KOPT-K1 (cell line): ENCODE measurements around the gene GJB5.
"Not testable (repeated sequence)": the region's sequence is repeated elsewhere in the genome, so short reads cannot be mapped to it uniquely, and the experiment has no call there.

Source experiments
- H3K27ac ChIP-seq: fragments of 200-600 bp; sonication (generic); 2 replicates; pipeline ENCODE4 v1.5.1; 2016; ENCODE audit warnings: antibody characterized with exemption, mild to moderate bottlenecking, low read depth, low read length; ENCODE audit not compliant: poor library complexity, severe bottlenecking
- H3K36me3 ChIP-seq: fragments of 200-600 bp; sonication (generic); 2 replicates; pipeline ENCODE4 v1.5.1; 2017; ENCODE audit warnings: antibody characterized with exemption, mild to moderate bottlenecking, low read length, moderate library complexity; ENCODE audit not compliant: insufficient read depth
- H3K9me3 ChIP-seq: fragments of 200-600 bp; sonication (generic); 2 replicates; pipeline ENCODE4 v1.5.1; 2017; ENCODE audit warnings: antibody characterized with exemption, low read length, mild to moderate bottlenecking; ENCODE audit not compliant: insufficient read depth, poor library complexity, severe bottlenecking

GJB5 gene

DNA sequence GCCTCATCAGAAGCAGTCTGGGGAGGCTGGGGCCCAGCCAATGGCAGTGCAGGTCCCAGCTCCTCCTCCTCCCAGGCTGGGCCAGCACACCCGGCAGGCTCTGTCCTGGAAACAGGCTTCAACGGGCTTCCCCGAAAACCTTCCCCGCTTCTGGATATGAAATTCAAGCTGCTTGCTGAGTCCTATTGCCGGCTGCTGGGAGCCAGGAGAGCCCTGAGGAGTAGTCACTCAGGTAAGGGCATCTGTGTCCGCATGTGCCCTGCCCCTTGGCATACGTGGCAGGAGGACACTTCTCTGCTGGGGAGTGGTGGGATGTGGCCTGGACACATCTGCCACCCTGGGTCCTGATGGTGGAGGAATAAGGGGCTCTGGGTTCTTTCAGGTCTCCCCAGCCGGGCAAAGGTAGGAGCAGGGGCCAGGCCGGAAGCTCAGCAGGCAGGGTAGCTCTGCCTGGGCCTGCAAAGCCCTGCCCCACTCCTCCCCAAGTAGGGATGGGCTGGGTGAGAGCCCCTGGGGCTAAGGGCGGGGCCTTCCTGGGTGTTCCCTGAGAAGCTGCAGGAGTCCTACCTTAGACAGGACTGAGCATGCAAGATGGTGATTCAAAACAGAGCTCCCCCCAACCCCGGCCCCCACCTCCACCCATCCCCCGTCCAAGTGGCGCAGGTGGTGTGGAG lies at the start of gene GJB5:
Gene GJB5 (plus strand): TSS at position 84 of the 674 bp plus-strand sequence. CDS start 2,284 bp downstream, outside the sequence.
- Histone ChIP-seq H3K36me3 (no peaks in the 10 kb centered on the region), H3K27ac (no peak within 1 kb of the TSS), H3K9me3 (no peaks in the 10 kb centered on the region)

DNA sequence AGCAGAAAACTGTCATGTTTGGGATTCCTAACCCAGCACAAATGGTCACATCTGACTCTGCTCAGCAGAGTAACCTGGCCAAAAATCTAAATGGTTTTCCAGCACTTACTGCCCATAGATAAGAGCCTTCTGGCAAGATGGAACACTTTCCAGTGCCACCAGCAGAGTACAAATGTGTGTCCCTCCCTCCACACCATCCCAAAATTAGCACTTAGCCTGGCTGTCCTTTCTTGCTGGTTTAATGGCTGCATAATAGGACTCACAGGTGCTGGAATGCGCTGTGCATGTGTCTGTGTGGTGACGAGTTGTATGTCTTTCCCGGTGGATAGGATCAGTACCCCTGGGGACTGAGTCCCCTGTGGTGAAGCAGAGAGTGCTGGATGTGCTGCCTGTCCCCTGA lies 49.8 kb upstream of the GJB5 start:
- no peaks in the 10 kb centered on the region for H3K36me3 ChIP-seq
- no peak overlapping the region for H3K27ac ChIP-seq
- H3K9me3 ChIP-seq: no peaks in the 10 kb centered on the region

DNA sequence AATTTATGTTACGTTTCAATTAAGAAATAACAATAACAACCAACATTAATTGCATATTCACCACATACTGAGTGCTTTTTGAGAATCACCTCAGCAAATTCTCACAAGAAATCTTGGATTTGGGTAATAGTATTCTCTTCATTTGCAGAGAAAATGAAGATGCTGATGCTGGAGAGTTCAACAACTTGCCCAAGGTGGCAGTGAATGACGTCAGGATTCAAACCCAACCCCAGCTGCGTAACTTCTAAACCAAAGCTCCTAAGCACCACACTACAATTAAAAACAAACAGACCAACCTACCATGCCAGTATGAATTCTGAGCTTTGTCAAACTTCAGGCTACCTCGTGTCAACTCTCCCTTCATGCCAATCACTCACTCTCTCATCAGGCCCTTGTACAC lies 46.7 kb upstream of the GJB5 start:
- Histone ChIP-seq H3K9me3 (no peaks in the 10 kb centered on the region), H3K27ac (no peak overlapping the region), H3K36me3 (no peaks in the 10 kb centered on the region)

DNA sequence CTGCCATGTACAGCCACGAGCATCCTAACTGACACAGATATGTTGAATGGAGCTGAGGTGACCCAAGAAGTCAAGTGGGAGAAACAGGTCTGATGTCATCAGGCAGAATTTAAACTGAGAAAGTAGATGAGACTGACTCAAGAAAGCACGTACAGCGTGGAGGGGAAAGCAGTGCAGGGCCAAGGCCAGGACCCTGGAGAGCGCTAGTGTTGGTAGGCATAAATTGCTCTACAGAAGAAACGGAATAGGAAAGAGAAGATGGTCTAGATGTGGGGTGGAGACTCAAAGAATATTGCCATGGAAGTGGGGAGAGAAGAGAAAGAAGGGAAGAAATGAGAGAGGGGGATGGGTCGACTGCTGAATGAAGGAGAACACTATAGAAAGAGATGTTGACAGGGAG lies 45.3 kb upstream of the GJB5 start:
- Histone ChIP-seq H3K36me3 (no peaks in the 10 kb centered on the region), H3K27ac (no peak overlapping the region), H3K9me3 (no peaks in the 10 kb centered on the region)

DNA sequence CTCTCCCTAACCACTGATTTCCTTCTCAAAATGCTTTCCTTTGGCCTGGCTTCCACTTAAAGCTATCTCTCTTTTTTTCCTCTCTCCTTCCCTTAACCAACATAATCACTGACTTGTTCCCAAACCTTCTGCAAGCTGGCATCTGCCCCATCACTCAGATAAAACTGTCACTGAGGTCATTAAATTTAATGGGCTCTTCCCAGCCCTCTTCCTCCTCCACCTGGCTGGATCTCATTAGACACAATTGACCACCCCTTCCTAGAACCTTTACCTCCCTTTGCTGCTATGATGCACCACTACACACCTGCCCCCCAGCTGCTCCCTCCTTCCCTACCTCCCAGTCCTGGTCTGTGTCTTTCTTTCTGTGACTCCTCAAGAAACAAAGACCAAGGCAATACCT lies 44.0 kb upstream of the GJB5 start:
- no peak overlapping the region for H3K27ac ChIP-seq
- H3K36me3 ChIP-seq: no peaks in the 10 kb centered on the region
- no peaks in the 10 kb centered on the region for H3K9me3 ChIP-seq

DNA sequence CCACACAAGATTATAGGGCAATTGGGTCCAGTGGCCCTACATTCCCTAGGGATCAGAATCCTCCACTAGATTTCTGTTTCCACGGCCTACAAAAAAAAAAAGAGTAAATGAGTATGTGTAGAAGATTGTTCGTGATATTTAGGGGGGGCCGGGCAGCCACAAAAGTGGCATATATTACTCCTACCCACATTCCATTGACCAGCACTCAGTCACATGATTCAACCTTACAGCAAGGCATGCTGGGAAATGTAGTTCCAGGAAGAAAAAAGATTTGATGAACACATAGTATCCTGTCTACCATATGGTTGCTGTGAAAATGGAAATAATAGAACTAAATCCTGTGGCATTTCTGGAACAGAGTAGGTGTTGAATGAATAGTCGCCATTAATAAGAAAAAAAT lies 43.4 kb upstream of the GJB5 start:
- Histone ChIP-seq H3K9me3 (no peaks in the 10 kb centered on the region), H3K27ac (no peak overlapping the region)

DNA sequence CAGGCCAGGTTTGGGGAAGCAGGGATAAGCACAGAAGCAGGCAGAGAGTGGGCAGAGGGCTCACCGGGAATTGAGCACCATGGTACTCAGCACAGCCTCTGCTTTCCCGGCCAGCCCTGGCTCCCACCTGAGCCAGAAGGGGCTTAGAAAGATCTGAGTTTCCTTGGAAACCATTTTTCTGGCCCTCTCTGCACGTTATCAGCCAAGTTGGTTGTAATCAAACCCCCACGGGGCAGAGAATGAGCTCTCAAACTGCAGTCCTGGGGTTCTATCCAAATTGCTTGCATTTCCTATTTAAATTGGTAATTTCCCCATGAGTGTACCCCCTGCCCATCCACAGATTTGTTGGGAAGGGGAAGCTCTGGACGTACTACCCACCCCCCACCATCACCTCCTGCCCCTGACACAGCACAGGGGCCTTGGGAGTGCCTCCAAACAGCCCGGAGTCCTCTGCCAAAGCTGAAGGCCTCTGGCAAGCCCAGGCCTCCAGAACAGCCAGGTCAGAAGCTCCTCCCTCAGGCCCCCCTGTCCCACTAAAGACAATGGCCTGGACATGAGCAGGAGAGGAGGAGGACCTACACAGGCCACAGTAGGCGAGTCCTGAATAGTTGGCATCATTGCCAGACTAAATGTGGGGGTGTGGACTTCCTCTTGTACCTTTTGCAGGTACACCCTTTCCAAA lies 42.7 kb upstream of the GJB5 start:
- H3K36me3 ChIP-seq: no peaks in the 10 kb centered on the region
- no peaks in the 10 kb centered on the region for H3K9me3 ChIP-seq
- no peak overlapping the region for H3K27ac ChIP-seq

More for the DNA sequence above, 43.4 kb upstream of the GJB5 start:
- H3K36me3 ChIP-seq: no peaks in the 10 kb centered on the region

DNA sequence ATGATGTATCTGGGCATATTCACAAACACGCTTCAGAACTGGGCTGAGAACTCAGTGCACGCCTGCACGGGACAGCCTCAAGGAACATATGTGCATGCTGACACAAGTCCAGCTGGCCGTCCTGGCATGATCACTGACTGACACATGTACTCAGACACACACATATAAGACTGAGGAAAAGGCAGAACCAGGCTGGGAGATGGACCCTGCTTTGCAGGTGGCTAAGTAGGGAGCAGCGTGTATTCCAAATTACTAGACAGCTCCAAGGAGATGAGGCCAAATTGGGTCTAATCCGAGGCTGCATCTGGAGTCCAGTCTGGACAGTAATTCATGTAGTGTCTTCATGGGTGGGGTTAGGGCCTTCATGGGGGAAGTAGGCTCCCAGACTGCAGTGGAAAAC lies 41.4 kb upstream of the GJB5 start:
- Histone ChIP-seq H3K27ac (no peak overlapping the region), H3K36me3 (no peaks in the 10 kb centered on the region), H3K9me3 (peaks cover 7% of the 10 kb centered on the region)

DNA sequence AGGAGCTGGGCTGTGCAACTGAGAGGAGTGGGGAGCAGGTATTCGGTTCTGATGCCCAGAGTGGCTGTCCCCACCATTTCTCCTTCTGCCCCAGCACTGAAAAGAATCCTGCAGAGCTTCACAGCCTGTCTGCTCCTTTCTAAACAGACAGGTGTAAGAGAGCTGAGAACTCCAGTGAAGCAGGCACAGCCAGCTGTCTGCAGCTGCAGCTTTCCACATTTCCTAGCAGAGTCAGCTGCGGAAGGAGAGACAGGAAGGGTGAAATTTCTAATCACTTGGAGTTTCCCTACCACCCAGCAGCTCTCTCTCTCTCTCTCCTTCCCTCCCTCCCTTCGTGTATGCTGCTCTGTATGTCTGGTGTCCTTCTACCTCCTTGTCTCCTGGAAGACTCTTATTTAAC lies 40.5 kb upstream of the GJB5 start:
- peaks cover 8% of the 10 kb centered on the region for H3K9me3 ChIP-seq
- no peaks in the 10 kb centered on the region for H3K36me3 ChIP-seq
- H3K27ac ChIP-seq: no peak overlapping the region

DNA sequence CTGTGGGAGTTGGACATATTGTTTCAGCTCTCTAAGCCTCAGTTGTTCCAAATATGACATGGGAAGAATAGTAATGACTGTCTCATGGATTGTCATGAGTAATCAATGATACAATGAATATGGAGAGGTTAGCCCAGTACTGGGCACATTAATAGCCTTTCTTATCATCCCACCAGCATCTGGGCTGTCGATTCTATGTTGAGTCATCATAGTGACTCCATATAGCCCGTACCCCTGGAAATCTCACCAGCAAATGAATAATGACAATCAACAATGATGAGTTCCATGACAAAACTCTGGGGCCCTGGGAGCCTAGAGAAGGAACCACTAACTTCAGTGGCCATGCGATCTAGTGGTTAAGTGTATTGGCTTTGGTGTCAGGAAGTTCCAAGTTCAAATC lies 39.7 kb upstream of the GJB5 start:
- peaks cover 8% of the 10 kb centered on the region for H3K9me3 ChIP-seq
- no peak overlapping the region for H3K27ac ChIP-seq
- H3K36me3 ChIP-seq: no peaks in the 10 kb centered on the region

DNA sequence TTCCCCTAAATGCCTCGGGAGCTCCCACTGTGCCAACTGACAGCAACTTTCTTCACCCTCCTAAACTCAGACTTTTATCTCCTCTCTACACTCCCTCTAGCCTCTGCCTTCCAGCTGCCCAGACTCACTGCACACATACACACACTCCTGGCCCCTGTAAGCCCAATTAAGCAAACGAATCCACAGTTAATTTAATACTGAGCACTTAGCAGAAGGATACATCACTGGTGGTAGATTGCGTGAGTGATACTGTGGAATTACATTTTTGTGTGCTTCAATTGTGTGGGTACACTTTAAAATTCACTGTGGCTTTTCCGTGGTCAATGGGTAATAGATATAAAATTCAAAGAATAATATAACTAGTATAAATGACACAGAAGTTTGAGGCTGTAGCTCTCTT lies 33.6 kb upstream of the GJB5 start:
- Histone ChIP-seq H3K9me3 (peaks cover 8% of the 10 kb centered on the region), H3K27ac (no peak overlapping the region), H3K36me3 (no peaks in the 10 kb centered on the region)

DNA sequence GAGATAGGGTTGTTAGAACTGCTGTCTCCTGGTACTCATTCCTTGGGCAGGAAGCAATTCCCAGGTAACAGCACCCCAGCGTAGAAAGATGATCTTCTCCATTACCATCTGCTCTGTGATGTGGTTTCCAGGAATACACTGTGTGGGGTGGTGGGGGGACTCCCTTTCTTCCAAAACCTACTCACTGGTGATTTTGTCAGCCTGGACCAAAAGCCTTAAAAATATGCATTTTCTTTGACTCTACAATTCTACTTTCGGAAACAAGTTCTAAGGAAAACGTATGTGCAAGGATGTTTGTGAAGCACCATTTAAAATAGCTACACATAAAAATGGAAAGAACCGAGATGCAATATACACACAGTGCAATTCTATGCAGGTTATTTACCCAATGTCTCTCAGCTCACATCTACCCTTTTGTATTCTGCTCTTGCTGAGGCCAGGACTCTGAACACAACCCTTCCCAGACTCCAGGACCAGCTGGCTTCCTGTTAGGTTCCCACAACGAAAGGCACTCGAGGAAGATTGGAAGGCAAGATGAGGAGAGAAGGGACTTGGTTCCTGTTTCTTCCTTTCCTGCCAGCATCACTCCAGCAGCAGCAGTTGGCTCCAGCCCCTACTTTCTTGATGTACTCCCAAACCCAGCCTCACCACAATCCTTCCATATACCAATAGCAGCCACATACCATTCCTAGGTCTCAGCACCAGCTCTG lies 33.0 kb upstream of the GJB5 start:
- Histone ChIP-seq H3K9me3 (peaks cover 8% of the 10 kb centered on the region), H3K27ac (no peak overlapping the region), H3K36me3 (no peaks in the 10 kb centered on the region)

DNA sequence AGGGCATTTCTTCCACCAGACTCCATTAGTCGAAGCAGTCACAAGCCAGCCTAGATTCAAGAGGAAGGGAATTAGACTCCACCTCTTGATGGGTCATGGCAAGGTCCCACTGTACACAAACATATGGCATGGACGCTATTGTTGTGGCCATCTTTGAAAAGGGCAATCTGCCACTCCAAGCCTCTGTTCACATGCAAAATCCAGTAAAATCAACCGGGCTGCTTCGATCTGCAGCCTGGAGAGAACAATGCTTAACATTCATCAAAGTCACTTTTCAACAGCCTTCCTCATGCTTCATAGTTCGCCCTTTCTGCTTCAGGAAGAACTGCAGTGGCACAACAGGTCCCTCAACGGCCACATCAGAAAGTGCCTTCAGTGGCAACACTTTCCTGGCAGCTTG lies 28.0 kb upstream of the GJB5 start:
- H3K9me3 ChIP-seq: no peaks in the 10 kb centered on the region
- H3K36me3 ChIP-seq: no peaks in the 10 kb centered on the region
- no peak overlapping the region for H3K27ac ChIP-seq

DNA sequence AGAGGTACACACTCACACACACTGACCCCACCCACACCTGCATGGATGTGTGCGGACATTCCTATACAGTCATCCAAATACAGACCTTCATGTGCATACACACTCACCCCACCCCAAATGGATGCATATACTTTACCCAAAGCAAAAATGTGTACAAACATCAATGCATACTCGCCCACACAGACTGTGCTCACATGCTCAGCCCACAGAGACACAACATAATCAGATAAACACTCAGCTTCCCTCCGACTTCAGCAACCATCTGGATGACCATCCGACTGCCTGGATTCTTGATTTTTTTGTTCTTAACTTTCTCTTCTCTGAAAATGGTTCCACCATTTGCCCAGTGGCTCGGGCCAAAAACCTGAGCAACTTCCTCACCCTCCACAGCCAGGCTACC lies 24.4 kb upstream of the GJB5 start:
- no peak overlapping the region for H3K27ac ChIP-seq
- no peaks in the 10 kb centered on the region for H3K9me3 ChIP-seq
- H3K36me3 ChIP-seq: no peaks in the 10 kb centered on the region

DNA sequence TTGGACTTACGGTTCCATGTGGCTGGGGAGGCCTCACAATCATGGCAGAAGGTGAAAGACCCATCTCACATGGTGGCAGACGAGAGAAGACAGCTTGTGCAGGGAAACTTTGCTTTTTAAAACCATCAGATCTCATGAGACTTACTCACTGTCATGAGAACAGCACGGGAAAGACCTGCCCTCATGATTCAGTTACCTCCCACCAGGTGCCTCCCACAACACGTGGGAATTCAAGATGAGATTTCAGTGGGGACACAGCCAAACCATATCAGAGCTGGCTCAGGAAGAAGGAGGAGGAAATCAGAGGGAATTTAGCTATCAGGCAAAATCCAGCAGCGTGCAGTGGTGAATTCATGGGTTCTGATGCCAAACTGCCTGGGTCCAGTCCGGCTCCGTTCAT lies 22.0 kb upstream of the GJB5 start:
- H3K27ac ChIP-seq, H3K36me3 ChIP-seq, H3K9me3 ChIP-seq: not testable (repeated sequence)

DNA sequence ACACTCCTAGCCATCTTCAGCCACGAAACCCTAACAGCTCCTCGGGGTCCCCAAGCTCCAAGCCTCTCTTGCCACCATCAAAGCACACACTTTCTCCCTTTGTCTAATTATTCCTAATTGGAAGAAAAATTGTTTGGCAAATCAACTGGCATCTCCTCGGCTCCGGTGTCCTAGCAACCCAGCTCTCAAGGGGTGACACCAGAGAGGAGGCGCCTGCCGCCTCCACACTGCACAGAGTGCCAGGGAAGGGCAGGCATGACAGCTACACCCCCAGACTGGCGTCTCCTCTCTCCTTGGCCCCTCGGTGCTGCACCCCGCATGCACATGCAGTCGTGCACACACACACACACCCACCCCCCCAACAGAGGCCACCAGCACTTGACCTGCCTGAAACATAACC lies 18.2 kb upstream of the GJB5 start:
- H3K27ac ChIP-seq: no peak overlapping the region
- no peaks in the 10 kb centered on the region for H3K9me3 ChIP-seq
- H3K36me3 ChIP-seq: no peaks in the 10 kb centered on the region
